GM21717 (cell line): ENCODE data around the gene ZDHHC13.

ENCODE experiments used
- ATAC-seq: cut with Tn5 transposase; IDR thresholded peaks from one replicate; pipeline ENCODE4 v1.9.1; 2021; ENCODE audit warnings: mild to moderate bottlenecking, moderate library complexity; ENCODE audit not compliant: unreplicated experiment

Gene ZDHHC13

DNA sequence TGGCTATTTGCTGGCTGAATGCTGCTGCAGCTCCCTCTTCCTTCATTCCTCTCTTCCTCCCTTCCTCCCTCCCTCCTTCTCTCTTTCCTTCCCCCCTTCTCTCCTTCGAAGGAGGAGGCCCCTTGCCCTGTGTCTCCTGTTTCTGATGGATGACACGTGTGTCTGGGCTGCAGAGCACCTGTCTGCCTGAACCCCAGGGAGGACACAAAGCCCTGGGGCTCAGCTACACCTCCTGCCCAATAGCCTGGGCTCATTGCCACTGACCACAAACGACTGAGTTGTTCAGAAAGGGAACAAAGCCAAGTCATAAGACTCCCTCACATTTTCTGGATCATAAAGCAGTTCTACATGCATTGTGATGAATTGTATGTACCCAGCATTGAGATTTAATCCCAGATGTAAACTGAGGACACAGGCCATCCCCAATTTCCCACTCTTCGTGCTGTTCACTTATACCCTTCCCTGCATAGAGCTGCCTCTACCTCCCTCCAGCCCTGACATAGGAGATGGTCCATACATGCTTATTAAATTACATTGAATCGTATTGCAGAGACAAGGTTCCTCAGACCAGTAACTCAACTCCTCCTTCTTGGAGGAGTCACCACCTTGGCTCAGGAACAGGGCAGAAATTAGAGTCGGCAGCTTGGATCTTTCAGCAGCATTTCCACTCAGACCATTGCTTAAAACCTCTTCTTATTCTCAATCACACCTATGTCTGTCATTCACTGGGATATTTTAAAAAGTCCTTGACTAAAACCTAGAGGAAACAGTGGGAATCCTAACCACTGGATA is 83.6 kb downstream of the ZDHHC13 start:
- no peak for ATAC-seq

GRCh38 chr11:19201737-19202605 is 85.0 kb downstream of the ZDHHC13 start, which contains the start of gene CSRP3:
Gene CSRP3, minus strand, starts transcription at chr11:19201983. Its CDS starts 9,535 bp downstream, at chr11:19192448.
- no peak for ATAC-seq

GRCh38 chr11:19204836-19205235 is 87.9 kb downstream of the ZDHHC13 start:
- no peak for ATAC-seq

DNA sequence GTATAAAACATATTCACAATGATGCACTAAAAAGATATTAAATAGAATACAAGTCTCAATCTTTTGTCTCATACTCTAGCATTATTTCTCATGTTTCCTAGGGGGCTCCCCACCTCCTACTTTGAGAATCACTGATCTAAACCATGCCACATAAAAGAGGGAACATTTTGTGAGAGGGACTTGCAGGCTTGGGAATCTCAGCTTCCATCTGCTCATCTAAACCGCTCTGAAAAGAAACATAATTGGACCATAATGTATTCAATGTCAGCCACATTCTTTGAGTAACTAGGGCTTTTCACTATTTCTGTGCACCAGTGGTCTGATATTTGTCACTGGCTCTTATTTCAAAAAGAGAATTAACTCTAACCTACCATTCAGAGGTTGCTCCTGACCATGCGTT is 91.2 kb downstream of the ZDHHC13 start:
- no peak for ATAC-seq

GRCh38 chr11:19208959-19209546 is 92.1 kb downstream of the ZDHHC13 start:
- ATAC-seq = no peak

DNA sequence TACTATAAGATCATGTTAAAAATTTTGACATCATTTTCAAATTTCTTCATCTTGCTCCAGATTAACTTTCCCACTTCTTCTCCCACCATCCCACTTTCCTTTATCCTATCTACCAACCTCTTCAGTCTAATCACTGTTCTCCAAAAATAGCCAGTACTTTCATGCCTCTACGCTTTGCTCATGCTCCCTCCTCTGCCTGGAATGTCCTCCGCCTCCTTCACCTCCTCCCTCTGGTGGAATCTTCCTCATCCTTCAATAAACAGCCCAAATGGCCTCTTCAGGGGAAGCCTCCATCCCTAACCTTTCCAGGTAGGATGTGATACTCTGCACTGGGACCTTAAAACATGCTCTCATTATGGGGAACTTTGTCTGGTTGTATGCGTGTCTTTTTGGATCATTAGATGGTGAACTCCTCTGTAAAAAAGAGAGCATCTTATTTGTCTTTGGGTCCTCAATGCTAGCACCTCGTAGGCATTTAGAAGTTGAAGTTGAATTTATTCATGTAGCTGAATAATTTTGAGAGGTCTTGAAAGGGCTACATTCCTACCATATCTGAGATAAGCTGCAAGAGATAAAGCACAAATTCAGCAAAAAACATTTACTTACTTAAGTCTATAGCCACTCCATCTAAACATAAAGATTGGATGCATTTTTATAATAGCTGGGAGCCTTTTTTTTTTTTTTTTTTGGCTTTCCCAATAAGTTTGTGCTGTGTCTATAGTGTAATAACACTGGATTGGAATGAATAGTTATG is 92.8 kb downstream of the ZDHHC13 start:
- ATAC-seq = no peak

- ATAC-seq = no peak
Observed at GRCh38 chr11:19216021-19216420, 99.1 kb downstream of the ZDHHC13 start.

DNA sequence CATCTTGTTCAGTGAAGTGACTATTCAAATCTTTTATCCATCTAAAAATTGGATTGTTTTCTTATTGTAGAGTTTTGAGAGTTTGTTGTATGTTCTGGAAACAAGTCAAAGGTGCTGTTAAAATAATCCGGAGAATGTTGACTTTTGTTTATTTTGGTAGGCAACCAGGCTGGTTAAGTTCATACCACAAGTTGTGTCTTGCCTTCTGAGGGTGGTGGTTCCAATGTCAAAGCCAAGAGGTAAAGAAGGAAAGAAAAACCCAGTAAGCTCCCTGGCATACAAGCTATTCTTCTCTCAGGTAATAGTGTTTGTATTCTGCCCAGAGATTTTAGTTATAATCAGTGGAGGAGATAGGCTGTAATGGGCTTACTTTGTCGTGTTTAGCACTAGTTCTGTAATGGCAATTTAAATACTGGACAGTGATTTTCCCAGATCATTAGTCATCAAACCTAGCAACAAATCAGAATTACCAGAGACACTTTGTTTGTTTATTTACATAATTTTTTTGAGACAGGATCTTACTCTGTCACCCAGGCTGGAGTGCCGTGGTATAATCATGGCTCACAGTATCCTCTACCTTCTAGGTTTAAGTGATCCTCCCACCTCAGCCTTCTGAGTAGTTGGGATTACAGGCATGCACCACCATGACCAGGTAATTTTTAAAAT is 99.9 kb downstream of the ZDHHC13 start:
- no peak for ATAC-seq

- no peak for ATAC-seq
Observed at GRCh38 chr11:19218216-19218615, 101.2 kb downstream of the ZDHHC13 start.

DNA sequence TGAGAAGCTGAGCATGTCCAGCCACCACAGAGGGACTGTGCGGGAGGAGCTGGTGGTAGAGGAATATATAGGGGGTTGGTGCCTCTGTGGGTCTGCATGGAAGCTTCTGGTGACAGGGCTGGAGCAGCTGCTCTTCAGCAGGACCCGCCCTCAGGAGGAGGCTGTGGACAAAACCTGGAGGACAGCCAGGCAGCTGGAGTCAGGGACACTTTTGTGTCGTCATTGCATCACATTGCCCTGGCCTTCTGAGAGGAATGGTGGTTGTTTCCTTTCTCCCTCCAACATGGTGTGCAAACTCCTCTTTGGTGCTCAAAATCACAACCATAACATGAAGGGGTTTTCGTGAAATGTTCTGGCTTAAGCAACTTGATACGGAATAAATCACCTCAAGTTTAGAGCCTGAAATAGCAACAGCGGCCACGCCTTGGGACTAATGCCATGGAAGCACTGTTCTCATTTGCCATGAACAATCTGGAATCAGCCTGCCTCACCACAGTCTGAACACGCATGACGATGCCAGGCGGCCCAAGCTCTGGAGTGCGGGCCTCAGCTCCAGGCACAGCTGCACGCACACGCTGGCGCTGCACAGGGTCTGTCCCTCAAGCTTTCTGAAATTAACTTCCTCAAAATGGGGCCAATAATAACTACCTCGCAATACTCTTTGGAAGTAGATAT is 102.0 kb downstream of the ZDHHC13 start:
- no peak for ATAC-seq

- ATAC-seq = no peak
Observed at GRCh38 chr11:19220903-19221724, 104.1 kb downstream of the ZDHHC13 start.

DNA sequence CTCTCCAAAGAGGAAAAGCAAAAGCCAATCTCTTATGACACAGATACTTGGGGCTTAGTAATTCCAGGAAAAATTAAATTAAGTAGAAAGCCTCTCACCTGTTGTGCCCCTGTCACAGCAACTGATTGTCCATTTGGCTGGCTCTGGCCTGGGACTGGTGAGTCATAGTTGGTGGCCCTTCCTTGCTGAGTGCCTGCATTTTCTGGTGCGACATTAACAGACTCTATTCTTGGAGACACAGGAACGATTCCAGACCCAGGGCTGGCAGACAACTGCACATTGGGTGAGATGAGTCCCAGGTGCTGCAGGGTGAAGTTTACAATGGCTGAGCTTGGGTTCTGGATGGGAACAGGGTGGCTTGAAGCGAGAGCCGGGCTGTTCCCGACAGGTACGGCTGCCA is 108.2 kb downstream of the ZDHHC13 start:
- ATAC-seq = no peak

- no peak for ATAC-seq
Observed at GRCh38 chr11:19225581-19225980, 108.6 kb downstream of the ZDHHC13 start.
